Ovary (tissue), 9 donors: Measurements from ENCODE around the gene ZMYND11. TPM values are rescaled to one million over a fixed set of nuclear protein-coding genes. Genes with fewer than 3 reads are reported as not detected.

Experiments
- DNase-seq, 5 donors: peaks; one replicate each; pipeline ENCODE4 v3.0.0-alpha.2; 2019 to 2020
- H3K27ac ChIP-seq, 2 donors: fragments of 200-600 bp; one replicate each; pipeline versions ENCODE4 v1.5.1 to v1.8.0; 2019 to 2022
- H3K27me3 ChIP-seq: fragments of 200-600 bp; one replicate; pipeline ENCODE4 v1.8.0; 2022
- H3K36me3 ChIP-seq: fragments of 200-600 bp; sonication (generic); one replicate; pipeline ENCODE4 v1.5.1; 2019
- H3K4me1 ChIP-seq: one replicate; pipeline ENCODE4 v1.8.1; 2013; ENCODE audit warnings: mild to moderate bottlenecking, moderate library complexity; ENCODE audit not compliant: insufficient read depth
- H3K4me3 ChIP-seq: fragments of 200-600 bp; sonication (generic); one replicate; pipeline ENCODE4 v1.5.1; 2017
- H3K9me3 ChIP-seq, 2 donors: fragments of 200-600 bp in 1 of 2; sonication (generic) in 1 of 2; one replicate each; pipeline versions ENCODE4 v1.5.1 to v1.8.1; 2013 to 2019; ENCODE audit warnings: mild to moderate bottlenecking in 1 of 2, moderate library complexity in 1 of 2
- EP300 ChIP-seq: sonication (generic); formaldehyde crosslinking; IDR thresholded peaks from one replicate; pipeline ENCODE4 v1.6.1; 2017; ENCODE audit warnings: antibody characterized with exemption
- POLR2A ChIP-seq: fragments of 450-650 bp; IDR thresholded peaks from one replicate; pipeline ENCODE4 v1.6.1; 2017; ENCODE audit warnings: antibody characterized with exemption, mild to moderate bottlenecking, moderate library complexity
- WGBS, 3 donors: extraction: QIAGEN DNeasy Blood & Tissue Kit in 1 of 3; methylation state at CpG; one replicate each; pipeline versions ENCODE4 v1.1.5 to v1.1.7; 2013 to 2017; 5-methylcytosine and 5-hydroxymethylcytosine counted together
- intact Hi-C, 4 donors: fragments of 100-400 bp; cut with DNase I; formaldehyde crosslinking; loops; one replicate each; pipeline versions ENCODE4 v1.11.0 to v1.15.1; 2022 to 2023
- polyA plus RNA-seq, 2 donors: library from polyadenylated mRNA; stranded (reverse); fragments of 200-250 nt in 1 of 2; fragments of 350-450 nt in 1 of 2; fragmentation: Illumina TruSeq in 1 of 2; extraction: RNeasy Lipid Tissue Mini Kit (QIAGEN cat#74804) in 1 of 2; gene quantifications; one replicate each; pipeline ENCODE4 v1.2.3, GENCODE V29; 2013 to 2014
- total RNA-seq, 7 donors: library from RNA; depleted of rRNA in 2 of 7; stranded (reverse); fragments of >200 nt in 2 of 7; fragmentation: NEBNext Ultra II Directional in 3 of 7; extraction: Animal tissue kit (Norgen Biotek cat#: 25700) in 3 of 7; gene quantifications; one replicate each; pipeline versions ENCODE4 v1.1.0 to v1.2.4, GENCODE V29; 2016 to 2023
- TF ChIP-seq, protein P1 (sequence below), 3 donors: fragments of 450-650 bp in 2 of 3; fragments of 200-600 bp in 1 of 3; IDR thresholded peaks; one replicate each; pipeline versions ENCODE4 v1.5.1 to v1.8.0; 2016 to 2022; ENCODE audit warnings: antibody characterized with exemption in 3 of 3, mild to moderate bottlenecking in 1 of 3
- donor health status: DM: no; HTN: no; CAD: no; lungs with moderate emphysema.
- donor health status: DM: no; HTN: no; CAD: no.
- donor health status: Bipolar disorder and iron deficiency.
- donor health status: DM: yes; HTN: yes; CAD: no.
- donor health status: DM: no; HTN: no; CAD: no.
- donor health status: DM: yes; HTN: yes; CAD: no.

Gene ZMYND11
- total and polyA plus RNA-seq, 9 donors: 48.4 to 93.6 (median 83.5) TPM

GRCh38 chr10:218798-219197 is 83.5 kb downstream of the ZMYND11 start:
- no peaks in the 10 kb centered on the region for H3K36me3 ChIP-seq
- DNase-seq: no peak
- no peak overlapping the region for H3K27ac ChIP-seq
- H3K4me1 ChIP-seq: peaks cover 2% of the 10 kb centered on the region
- no peak overlapping the region for H3K4me3 ChIP-seq
- TF ChIP-seq, protein P1, sequence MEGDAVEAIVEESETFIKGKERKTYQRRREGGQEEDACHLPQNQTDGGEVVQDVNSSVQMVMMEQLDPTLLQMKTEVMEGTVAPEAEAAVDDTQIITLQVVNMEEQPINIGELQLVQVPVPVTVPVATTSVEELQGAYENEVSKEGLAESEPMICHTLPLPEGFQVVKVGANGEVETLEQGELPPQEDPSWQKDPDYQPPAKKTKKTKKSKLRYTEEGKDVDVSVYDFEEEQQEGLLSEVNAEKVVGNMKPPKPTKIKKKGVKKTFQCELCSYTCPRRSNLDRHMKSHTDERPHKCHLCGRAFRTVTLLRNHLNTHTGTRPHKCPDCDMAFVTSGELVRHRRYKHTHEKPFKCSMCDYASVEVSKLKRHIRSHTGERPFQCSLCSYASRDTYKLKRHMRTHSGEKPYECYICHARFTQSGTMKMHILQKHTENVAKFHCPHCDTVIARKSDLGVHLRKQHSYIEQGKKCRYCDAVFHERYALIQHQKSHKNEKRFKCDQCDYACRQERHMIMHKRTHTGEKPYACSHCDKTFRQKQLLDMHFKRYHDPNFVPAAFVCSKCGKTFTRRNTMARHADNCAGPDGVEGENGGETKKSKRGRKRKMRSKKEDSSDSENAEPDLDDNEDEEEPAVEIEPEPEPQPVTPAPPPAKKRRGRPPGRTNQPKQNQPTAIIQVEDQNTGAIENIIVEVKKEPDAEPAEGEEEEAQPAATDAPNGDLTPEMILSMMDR (IDR thresholded peaks at IDR 0.05): no peak
- TF ChIP-seq POLR2A: no peak
- no peak for TF ChIP-seq EP300
- WGBS, 3 donors: 7 to 30% (median 18%) methylated on average over 1 of the region's 1 CpG
- intact Hi-C loops: no loop called here
- H3K9me3 ChIP-seq: no peaks in the 10 kb centered on the region
- no peaks in the 10 kb centered on the region for H3K27me3 ChIP-seq

DNA sequence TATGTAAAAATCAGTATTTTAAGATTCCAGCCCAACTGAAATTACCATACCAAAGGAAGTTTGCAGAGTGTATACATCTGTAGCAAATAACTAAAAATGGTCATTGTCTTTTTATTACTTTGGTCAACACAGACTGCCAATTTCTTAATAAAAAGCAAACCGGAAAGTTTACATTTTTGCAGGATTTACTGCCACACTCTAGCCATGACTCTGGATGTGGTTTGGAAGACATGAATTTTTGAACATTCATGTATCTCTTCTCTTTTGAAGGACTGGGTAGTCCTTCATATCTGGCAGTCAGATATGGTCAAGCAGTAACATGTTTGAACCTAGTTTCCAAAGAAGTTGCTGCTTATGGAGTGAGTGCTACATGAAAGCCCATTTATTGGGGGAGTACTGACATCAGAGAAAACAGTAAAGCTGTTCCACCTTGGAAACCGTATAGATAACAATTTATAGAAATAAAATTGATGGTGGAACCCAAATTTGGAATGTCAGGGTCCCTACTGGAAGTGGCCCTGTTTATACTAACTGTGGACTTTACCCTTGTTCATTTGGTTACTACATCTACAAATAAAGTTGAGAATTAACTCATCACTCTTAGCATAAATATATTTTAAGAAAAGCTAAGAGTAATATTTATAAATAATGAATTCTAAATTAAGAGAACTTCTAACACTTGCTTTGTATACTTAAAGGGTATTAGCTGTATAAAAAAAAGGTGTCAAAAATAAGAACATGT is 84.6 kb downstream of the ZMYND11 start:
- intact Hi-C loops: no loop called here
- no peak overlapping the region for H3K27ac ChIP-seq
- no peaks in the 10 kb centered on the region for H3K27me3 ChIP-seq
- no peak for DNase-seq
- H3K4me3 ChIP-seq: no peak overlapping the region
- H3K9me3 ChIP-seq: no peaks in the 10 kb centered on the region
- H3K36me3 ChIP-seq: no peaks in the 10 kb centered on the region
- WGBS, 3 donors: 46 to 57% (median 57%) methylated on average over 2 of the region's 2 CpGs
- peaks cover 2% of the 10 kb centered on the region for H3K4me1 ChIP-seq
- no peak for TF ChIP-seq EP300
- TF ChIP-seq POLR2A: no peak
- TF ChIP-seq, protein P1 (IDR thresholded peaks at IDR 0.05): no peak

GRCh38 chr10:224571-224970 is 89.3 kb downstream of the ZMYND11 start:
- no peaks in the 10 kb centered on the region for H3K27me3 ChIP-seq
- no peaks in the 10 kb centered on the region for H3K36me3 ChIP-seq
- no peak overlapping the region for H3K4me3 ChIP-seq
- intact Hi-C loops: no loop called here
- no peak overlapping the region for H3K27ac ChIP-seq
- 82 to 95% (median 83%) methylated on average over 3 of the region's 3 CpGs for whole genome bisulfite sequencing, 3 donors
- no peaks in the 10 kb centered on the region for H3K9me3 ChIP-seq
- no peak for DNase-seq
- H3K4me1 ChIP-seq: no peaks in the 10 kb centered on the region
- TF ChIP-seq POLR2A (no peak), EP300 (no peak)
- TF ChIP-seq, protein P1 (IDR thresholded peaks at IDR 0.05): no peak

- H3K4me3 ChIP-seq: no peak overlapping the region
- H3K27ac ChIP-seq: no peak overlapping the region
- intact Hi-C loops: no loop called here
- H3K27me3 ChIP-seq: no peaks in the 10 kb centered on the region
- WGBS, 3 donors: 90 to 100% (median 98%) methylated on average over 2 of the region's 2 CpGs
- TF ChIP-seq EP300: no peak
- no peaks in the 10 kb centered on the region for H3K9me3 ChIP-seq
- DNase-seq: no peak
- no peaks in the 10 kb centered on the region for H3K36me3 ChIP-seq
- no peaks in the 10 kb centered on the region for H3K4me1 ChIP-seq
These were observed 90.8 kb downstream of the ZMYND11 start for GRCh38 chr10:226018-226417.

DNA sequence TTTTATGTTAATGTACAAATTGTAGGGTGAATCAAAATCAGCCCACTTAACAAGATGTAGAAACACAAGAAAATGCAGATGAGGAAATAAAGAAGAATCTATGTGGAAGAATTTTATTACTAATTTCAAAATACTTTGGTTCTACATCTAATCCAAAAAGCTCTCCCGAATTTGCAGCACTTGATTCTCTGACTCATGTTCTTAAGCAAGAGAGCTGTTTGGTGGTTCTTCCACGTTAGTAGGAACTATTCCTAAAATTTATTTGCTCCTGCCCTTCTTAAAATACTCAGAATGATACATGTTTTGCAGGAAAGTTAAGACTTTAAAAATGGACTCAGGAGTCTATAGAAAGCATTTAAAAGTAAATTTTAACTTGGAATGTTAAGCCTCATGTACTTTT is 91.8 kb downstream of the ZMYND11 start:
- 48 to 72% (median 54%) methylated on average over 2 of the region's 2 CpGs for WGBS, 3 donors
- DNase-seq: no peak

More for the DNA sequence above, 91.8 kb downstream of the ZMYND11 start:
- no peak overlapping the region for H3K4me3 ChIP-seq
- TF ChIP-seq, protein P1 (IDR thresholded peaks at IDR 0.05): no peak
- TF ChIP-seq POLR2A (no peak), EP300 (no peak)
- H3K27me3 ChIP-seq: no peaks in the 10 kb centered on the region
- H3K9me3 ChIP-seq: no peaks in the 10 kb centered on the region
- H3K27ac ChIP-seq: no peak overlapping the region
- H3K4me1 ChIP-seq: no peaks in the 10 kb centered on the region
- intact Hi-C loops: no loop called here
- no peaks in the 10 kb centered on the region for H3K36me3 ChIP-seq
